ENCODE measurements around the gene C3orf80. TPM values are rescaled to one million over a fixed set of nuclear protein-coding genes. Genes with fewer than 3 reads are reported as not detected.

The C3orf80 gene
- polyA plus RNA-seq, 1 of the 3 experiments (the other 2 are of a cell fraction): not detected

DNA sequence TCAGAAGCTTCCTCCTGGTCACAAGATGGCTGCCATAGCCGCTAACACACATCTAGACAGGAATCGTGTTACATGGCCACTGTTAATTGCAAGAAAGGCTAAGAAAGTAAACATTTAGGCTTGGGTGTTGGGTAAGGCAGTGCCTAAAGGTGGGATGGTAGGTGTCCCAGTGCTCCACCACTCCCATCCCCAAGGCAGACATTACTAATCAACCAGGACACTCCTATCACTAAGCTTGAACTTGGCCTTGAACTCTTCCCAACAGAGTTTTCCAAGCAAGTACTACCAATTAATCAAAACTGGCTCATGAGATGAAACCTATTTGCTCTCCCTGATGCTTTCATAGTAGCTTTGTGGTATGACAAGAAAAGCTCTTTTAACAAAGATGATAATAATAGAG, 37.9 kb upstream of the C3orf80 start:
- peaks cover 0 to 14% of the 10 kb centered on the region in 2 experiments; a peak in 2 of 4 replicates for H3K4me1 ChIP-seq (ENCODE audit: control insufficient read depth in 1 of 2, insufficient read depth in 2 of 2, low read depth in 1 of 2, low read length in 1 of 2)
- no peaks in the 10 kb centered on the region for H3K9me2 ChIP-seq
- TF ChIP-seq FOSL2 (IDR thresholded peaks at IDR 0.05; ENCODE audit: borderline replicate concordance, low read depth): no peak
- no peak for TF ChIP-seq MXI1 (IDR thresholded peaks at IDR 0.05; ENCODE audit: low read depth, low read length)
- no peak for TF ChIP-seq RFX5 (IDR thresholded peaks at IDR 0.05; ENCODE audit: low read length)
- no peak for TF ChIP-seq GABPA (IDR thresholded peaks at IDR 0.05; ENCODE audit: low read depth)
- no peak for TF ChIP-seq FOXJ3 (CRISPR knock-in tag; IDR thresholded peaks at IDR 0.05)
- TF ChIP-seq ELF1 (IDR thresholded peaks at IDR 0.05): no peak
- no peak for TF ChIP-seq TAF1 (IDR thresholded peaks at IDR 0.05; ENCODE audit: borderline replicate concordance, low read depth, low read length)
- no peak for TF ChIP-seq NFIC (IDR thresholded peaks at IDR 0.05; ENCODE audit: borderline replicate concordance)
- no peak for TF ChIP-seq RXRA (IDR thresholded peaks at IDR 0.05; ENCODE audit: borderline replicate concordance, low read depth)
- TF ChIP-seq MEF2A (IDR thresholded peaks at IDR 0.05; ENCODE audit: borderline replicate concordance, low read depth): no peak
- TF ChIP-seq SIN3A (IDR thresholded peaks at IDR 0.05; ENCODE audit: borderline replicate concordance, low read depth, low read length): no peak
- TF ChIP-seq JUND (IDR thresholded peaks at IDR 0.05): no peak
- no peak for TF ChIP-seq CHD2 (IDR thresholded peaks at IDR 0.05; ENCODE audit: low read length, partially characterized antibody)
- TF ChIP-seq FOXM1 (IDR thresholded peaks at IDR 0.05; ENCODE audit: low read depth): no peak
- TF ChIP-seq RCOR1 (IDR thresholded peaks at IDR 0.05; ENCODE audit: low read length): no peak
- TF ChIP-seq, protein P1, sequence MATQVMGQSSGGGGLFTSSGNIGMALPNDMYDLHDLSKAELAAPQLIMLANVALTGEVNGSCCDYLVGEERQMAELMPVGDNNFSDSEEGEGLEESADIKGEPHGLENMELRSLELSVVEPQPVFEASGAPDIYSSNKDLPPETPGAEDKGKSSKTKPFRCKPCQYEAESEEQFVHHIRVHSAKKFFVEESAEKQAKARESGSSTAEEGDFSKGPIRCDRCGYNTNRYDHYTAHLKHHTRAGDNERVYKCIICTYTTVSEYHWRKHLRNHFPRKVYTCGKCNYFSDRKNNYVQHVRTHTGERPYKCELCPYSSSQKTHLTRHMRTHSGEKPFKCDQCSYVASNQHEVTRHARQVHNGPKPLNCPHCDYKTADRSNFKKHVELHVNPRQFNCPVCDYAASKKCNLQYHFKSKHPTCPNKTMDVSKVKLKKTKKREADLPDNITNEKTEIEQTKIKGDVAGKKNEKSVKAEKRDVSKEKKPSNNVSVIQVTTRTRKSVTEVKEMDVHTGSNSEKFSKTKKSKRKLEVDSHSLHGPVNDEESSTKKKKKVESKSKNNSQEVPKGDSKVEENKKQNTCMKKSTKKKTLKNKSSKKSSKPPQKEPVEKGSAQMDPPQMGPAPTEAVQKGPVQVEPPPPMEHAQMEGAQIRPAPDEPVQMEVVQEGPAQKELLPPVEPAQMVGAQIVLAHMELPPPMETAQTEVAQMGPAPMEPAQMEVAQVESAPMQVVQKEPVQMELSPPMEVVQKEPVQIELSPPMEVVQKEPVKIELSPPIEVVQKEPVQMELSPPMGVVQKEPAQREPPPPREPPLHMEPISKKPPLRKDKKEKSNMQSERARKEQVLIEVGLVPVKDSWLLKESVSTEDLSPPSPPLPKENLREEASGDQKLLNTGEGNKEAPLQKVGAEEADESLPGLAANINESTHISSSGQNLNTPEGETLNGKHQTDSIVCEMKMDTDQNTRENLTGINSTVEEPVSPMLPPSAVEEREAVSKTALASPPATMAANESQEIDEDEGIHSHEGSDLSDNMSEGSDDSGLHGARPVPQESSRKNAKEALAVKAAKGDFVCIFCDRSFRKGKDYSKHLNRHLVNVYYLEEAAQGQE (IDR thresholded peaks at IDR 0.05; ENCODE audit: low read depth, low read length): no peak
- TF ChIP-seq, protein P2, sequence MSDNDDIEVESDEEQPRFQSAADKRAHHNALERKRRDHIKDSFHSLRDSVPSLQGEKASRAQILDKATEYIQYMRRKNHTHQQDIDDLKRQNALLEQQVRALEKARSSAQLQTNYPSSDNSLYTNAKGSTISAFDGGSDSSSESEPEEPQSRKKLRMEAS (IDR thresholded peaks at IDR 0.05; ENCODE audit: low read depth): no peak
- TF ChIP-seq, protein P3, sequence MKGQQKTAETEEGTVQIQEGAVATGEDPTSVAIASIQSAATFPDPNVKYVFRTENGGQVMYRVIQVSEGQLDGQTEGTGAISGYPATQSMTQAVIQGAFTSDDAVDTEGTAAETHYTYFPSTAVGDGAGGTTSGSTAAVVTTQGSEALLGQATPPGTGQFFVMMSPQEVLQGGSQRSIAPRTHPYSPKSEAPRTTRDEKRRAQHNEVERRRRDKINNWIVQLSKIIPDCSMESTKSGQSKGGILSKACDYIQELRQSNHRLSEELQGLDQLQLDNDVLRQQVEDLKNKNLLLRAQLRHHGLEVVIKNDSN (IDR thresholded peaks at IDR 0.05; ENCODE audit: borderline replicate concordance, low read depth): no peak
- no peak for TF ChIP-seq NRF1 (IDR thresholded peaks at IDR 0.05; ENCODE audit: low read depth, low read length)
- TF ChIP-seq, protein P4, sequence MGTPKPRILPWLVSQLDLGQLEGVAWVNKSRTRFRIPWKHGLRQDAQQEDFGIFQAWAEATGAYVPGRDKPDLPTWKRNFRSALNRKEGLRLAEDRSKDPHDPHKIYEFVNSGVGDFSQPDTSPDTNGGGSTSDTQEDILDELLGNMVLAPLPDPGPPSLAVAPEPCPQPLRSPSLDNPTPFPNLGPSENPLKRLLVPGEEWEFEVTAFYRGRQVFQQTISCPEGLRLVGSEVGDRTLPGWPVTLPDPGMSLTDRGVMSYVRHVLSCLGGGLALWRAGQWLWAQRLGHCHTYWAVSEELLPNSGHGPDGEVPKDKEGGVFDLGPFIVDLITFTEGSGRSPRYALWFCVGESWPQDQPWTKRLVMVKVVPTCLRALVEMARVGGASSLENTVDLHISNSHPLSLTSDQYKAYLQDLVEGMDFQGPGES (IDR thresholded peaks at IDR 0.05; ENCODE audit: low read depth, low read length): no peak
- no peak overlapping the region for H3K27ac ChIP-seq (ENCODE audit: low read depth in 2 of 2, low read length in 1 of 2)
- WGBS (ENCODE audit: low lambda C conversion rate): 60% methylated on average over 2 of the region's 2 CpGs
- no peak overlapping the region for H2AFZ ChIP-seq (ENCODE audit: low read depth)
- H3K4me3 ChIP-seq (ENCODE audit: low read depth in 2 of 2, low read length in 1 of 2): no peak overlapping the region
- no peaks in the 10 kb centered on the region for H3K79me2 ChIP-seq (ENCODE audit: insufficient read depth)
- H3K9me3 ChIP-seq: no peaks in the 10 kb centered on the region
- no peaks in the 10 kb centered on the region for H3K27me3 ChIP-seq (ENCODE audit: insufficient read depth)
- H3K4me2 ChIP-seq: no peak overlapping the region
- CTCF ChIA-PET: interaction anchor here (1.6 to 2.2 kb wide), 2 partner anchors 24 to 27 kb away, joined by 4 to 12 read pairs; no protein-coding TSS in a partner anchor
- H3K9ac ChIP-seq: no peak overlapping the region
- peaks cover 4% of the 10 kb centered on the region for H3F3A ChIP-seq (replicated peaks; ENCODE audit: insufficient read depth)
- no peaks in the 10 kb centered on the region for H4K20me1 ChIP-seq (ENCODE audit: insufficient read depth)
- no peak for DNase-seq
- H3K36me3 ChIP-seq (replicated peaks in 1 of 2; ENCODE audit: control insufficient read depth in 1 of 2, insufficient read depth in 2 of 2, low read length in 1 of 2): no peaks in the 10 kb centered on the region
- POLR2A ChIA-PET: no interaction called here

Measured in SK-N-SH (cell line).